Measurements from ENCODE around the gene BBS12.

DNA sequence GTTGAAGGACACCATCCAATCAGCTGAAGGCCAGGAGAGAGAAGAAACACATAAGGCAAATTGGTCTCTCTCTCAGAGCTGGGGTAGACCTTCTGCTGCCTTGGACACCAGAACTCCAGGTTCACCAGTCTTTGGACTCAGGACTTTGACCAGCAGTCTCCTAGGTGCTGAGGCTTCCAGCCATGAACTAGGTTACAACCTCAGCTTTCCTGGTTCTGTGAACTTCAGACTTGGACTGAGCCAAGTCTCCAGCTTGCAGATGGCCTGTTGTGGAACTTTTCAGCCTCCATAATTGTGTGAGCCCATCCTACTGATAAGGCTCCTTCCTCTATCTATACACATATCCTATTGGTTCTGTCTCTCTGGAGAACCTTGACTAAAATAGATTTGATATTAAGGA is 20.6 kb upstream of the BBS12 start:
- no peak for TF ChIP-seq ZNF331 (CRISPR knock-in tag; IDR thresholded peaks at IDR 0.05; ENCODE audit: low read depth)
- no peak for TF ChIP-seq EZH2phosphoT487 (IDR thresholded peaks at IDR 0.05; ENCODE audit: unreplicated experiment)
- TF ChIP-seq CTCF (conservative IDR thresholded peaks at IDR 0.05; ENCODE audit: low read depth in 2 of 2) = no peak
- no peak for TF ChIP-seq EZH2 (IDR thresholded peaks at IDR 0.05; ENCODE audit: low read depth, unreplicated experiment)
- TF ChIP-seq POLR2AphosphoS5 (IDR thresholded peaks at IDR 0.05; ENCODE audit: low read depth) = no peak
- no peak for TF ChIP-seq JUNB (IDR thresholded peaks at IDR 0.05; ENCODE audit: unreplicated experiment)
- TF ChIP-seq, protein P1, sequence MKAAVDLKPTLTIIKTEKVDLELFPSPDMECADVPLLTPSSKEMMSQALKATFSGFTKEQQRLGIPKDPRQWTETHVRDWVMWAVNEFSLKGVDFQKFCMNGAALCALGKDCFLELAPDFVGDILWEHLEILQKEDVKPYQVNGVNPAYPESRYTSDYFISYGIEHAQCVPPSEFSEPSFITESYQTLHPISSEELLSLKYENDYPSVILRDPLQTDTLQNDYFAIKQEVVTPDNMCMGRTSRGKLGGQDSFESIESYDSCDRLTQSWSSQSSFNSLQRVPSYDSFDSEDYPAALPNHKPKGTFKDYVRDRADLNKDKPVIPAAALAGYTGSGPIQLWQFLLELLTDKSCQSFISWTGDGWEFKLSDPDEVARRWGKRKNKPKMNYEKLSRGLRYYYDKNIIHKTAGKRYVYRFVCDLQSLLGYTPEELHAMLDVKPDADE (IDR thresholded peaks at IDR 0.05) = no peak
- TF ChIP-seq, protein P2, sequence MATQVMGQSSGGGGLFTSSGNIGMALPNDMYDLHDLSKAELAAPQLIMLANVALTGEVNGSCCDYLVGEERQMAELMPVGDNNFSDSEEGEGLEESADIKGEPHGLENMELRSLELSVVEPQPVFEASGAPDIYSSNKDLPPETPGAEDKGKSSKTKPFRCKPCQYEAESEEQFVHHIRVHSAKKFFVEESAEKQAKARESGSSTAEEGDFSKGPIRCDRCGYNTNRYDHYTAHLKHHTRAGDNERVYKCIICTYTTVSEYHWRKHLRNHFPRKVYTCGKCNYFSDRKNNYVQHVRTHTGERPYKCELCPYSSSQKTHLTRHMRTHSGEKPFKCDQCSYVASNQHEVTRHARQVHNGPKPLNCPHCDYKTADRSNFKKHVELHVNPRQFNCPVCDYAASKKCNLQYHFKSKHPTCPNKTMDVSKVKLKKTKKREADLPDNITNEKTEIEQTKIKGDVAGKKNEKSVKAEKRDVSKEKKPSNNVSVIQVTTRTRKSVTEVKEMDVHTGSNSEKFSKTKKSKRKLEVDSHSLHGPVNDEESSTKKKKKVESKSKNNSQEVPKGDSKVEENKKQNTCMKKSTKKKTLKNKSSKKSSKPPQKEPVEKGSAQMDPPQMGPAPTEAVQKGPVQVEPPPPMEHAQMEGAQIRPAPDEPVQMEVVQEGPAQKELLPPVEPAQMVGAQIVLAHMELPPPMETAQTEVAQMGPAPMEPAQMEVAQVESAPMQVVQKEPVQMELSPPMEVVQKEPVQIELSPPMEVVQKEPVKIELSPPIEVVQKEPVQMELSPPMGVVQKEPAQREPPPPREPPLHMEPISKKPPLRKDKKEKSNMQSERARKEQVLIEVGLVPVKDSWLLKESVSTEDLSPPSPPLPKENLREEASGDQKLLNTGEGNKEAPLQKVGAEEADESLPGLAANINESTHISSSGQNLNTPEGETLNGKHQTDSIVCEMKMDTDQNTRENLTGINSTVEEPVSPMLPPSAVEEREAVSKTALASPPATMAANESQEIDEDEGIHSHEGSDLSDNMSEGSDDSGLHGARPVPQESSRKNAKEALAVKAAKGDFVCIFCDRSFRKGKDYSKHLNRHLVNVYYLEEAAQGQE (IDR thresholded peaks at IDR 0.05; ENCODE audit: unreplicated experiment) = no peak
